Thyroid gland (tissue), 4 donors: ENCODE results near the gene PLEKHG7. TPM values are rescaled to one million over a fixed set of nuclear protein-coding genes. Genes with fewer than 3 reads are reported as not detected.

Experiments
- DNase-seq, 2 donors: peaks; one replicate each; pipeline ENCODE4 v3.0.0-alpha.2; 2019
- H3K27ac ChIP-seq, 3 donors: fragments of 200-600 bp; sonication (generic); 1 replicate in 2 of 3; 2 replicates in 1 of 3; pipeline ENCODE4 v1.5.1; 2016 to 2019; ENCODE audit warnings: mild to moderate bottlenecking in 1 of 3, moderate library complexity in 1 of 3
- H3K27me3 ChIP-seq: fragments of 200-600 bp; sonication (generic); one replicate; pipeline ENCODE4 v1.5.1; 2019
- H3K36me3 ChIP-seq, 2 donors: fragments of 200-600 bp; sonication (generic); one replicate each; pipeline ENCODE4 v1.5.1; 2016 to 2019
- H3K4me1 ChIP-seq, 2 donors: fragments of 200-600 bp; sonication (generic); one replicate each; pipeline ENCODE4 v1.5.1; 2017 to 2019
- H3K4me3 ChIP-seq, 3 donors: fragments of 200-600 bp; sonication (generic); replicated peaks in 1 of 3; 1 replicate in 2 of 3; 2 replicates in 1 of 3; pipeline ENCODE4 v1.5.1; 2016; ENCODE audit warnings: mild to moderate bottlenecking in 1 of 3
- H3K9me3 ChIP-seq: fragments of 200-600 bp; sonication (generic); one replicate; pipeline ENCODE4 v1.5.1; 2017
- POLR2A ChIP-seq, 2 donors: fragments of 450-650 bp; IDR thresholded peaks; one replicate each; pipeline ENCODE4 v1.6.1; 2017; ENCODE audit warnings: antibody characterized with exemption in 2 of 2, mild to moderate bottlenecking in 2 of 2, moderate library complexity in 1 of 2
- WGBS, 2 donors: methylation state at CpG; one replicate each; pipeline ENCODE4 v1.1.5; 2017; 5-methylcytosine and 5-hydroxymethylcytosine counted together
- intact Hi-C: fragments of 100-400 bp; cut with DNase I; formaldehyde crosslinking; loops from one replicate; pipeline ENCODE4 v1.15.1; 2023
- total RNA-seq, 4 donors: library from RNA; depleted of rRNA; stranded (reverse); fragments of >200 nt; gene quantifications; one replicate each; pipeline ENCODE4 v1.2.3, GENCODE V29; 2016
- TF ChIP-seq, protein P1 (sequence below), 6 experiments: fragments of 200-600 bp in 3 of 6; fragments of 450-650 bp in 3 of 6; sonication (generic) in 3 of 6; IDR thresholded peaks; one replicate each; pipeline ENCODE4 v1.5.1; 2016 to 2019; ENCODE audit warnings: antibody characterized with exemption in 6 of 6, mild to moderate bottlenecking in 2 of 6, inconsistent platforms in 1 of 6, moderate library complexity in 1 of 6

PLEKHG7 gene
- total RNA-seq, 4 donors from 2014 or later: not detected

DNA sequence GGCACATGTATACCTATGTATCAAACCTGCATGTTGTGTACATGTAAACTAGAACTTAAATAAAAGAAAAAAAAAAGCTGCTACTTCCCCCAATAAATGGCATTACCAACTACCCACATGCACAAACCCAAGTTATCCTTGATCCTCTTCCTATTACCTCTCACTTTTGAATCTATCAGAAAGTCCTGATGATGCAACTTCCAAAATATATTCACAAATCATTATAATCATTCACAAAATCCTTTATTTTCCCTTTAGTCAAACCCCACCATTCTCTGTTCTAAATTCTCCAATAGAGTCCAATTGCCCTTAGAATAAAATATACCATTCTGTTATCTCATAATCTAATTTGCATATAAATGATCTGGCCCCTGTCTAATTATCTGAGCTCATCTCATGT, 92.0 kb downstream of the PLEKHG7 start:
- no peak overlapping the region for H3K27ac ChIP-seq
- DNase-seq: no peak
- no peaks in the 10 kb centered on the region for H3K9me3 ChIP-seq
- no peak for TF ChIP-seq POLR2A (IDR thresholded peaks at IDR 0.05)
- TF ChIP-seq, protein P1, sequence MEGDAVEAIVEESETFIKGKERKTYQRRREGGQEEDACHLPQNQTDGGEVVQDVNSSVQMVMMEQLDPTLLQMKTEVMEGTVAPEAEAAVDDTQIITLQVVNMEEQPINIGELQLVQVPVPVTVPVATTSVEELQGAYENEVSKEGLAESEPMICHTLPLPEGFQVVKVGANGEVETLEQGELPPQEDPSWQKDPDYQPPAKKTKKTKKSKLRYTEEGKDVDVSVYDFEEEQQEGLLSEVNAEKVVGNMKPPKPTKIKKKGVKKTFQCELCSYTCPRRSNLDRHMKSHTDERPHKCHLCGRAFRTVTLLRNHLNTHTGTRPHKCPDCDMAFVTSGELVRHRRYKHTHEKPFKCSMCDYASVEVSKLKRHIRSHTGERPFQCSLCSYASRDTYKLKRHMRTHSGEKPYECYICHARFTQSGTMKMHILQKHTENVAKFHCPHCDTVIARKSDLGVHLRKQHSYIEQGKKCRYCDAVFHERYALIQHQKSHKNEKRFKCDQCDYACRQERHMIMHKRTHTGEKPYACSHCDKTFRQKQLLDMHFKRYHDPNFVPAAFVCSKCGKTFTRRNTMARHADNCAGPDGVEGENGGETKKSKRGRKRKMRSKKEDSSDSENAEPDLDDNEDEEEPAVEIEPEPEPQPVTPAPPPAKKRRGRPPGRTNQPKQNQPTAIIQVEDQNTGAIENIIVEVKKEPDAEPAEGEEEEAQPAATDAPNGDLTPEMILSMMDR (IDR thresholded peaks at IDR 0.05): no peak
- H3K4me1 ChIP-seq: no peaks in the 10 kb centered on the region
- H3K36me3 ChIP-seq: no peaks in the 10 kb centered on the region
- no peaks in the 10 kb centered on the region for H3K27me3 ChIP-seq
- intact Hi-C loops: no loop called here
- H3K4me3 ChIP-seq: no peak overlapping the region

DNA sequence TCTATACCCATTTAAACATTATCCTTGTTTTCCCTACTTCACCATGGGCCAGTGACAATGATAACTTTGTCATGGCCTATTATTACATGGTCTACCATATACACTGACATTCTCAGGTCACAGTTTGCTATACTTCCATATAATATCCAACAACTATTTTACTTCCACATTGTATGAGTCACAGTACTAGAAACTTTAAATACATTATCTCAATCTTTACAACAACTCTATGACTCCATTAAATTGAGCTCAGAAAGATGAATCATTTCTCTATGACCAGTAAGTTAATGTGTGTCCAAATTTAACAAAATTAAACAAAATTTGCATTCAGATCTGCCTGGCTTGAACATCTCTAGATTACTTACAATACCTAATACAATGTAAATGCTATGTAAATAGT, 93.9 kb downstream of the PLEKHG7 start:
- no peaks in the 10 kb centered on the region for H3K9me3 ChIP-seq
- DNase-seq: no peak
- H3K27me3 ChIP-seq: no peaks in the 10 kb centered on the region
- intact Hi-C loops: no loop called here
- no peak overlapping the region for H3K27ac ChIP-seq
- H3K36me3 ChIP-seq: no peaks in the 10 kb centered on the region
- no peak for TF ChIP-seq POLR2A (IDR thresholded peaks at IDR 0.05)
- TF ChIP-seq, protein P1 (IDR thresholded peaks at IDR 0.05): no peak
- H3K4me1 ChIP-seq: no peaks in the 10 kb centered on the region
- H3K4me3 ChIP-seq: no peak overlapping the region

DNA sequence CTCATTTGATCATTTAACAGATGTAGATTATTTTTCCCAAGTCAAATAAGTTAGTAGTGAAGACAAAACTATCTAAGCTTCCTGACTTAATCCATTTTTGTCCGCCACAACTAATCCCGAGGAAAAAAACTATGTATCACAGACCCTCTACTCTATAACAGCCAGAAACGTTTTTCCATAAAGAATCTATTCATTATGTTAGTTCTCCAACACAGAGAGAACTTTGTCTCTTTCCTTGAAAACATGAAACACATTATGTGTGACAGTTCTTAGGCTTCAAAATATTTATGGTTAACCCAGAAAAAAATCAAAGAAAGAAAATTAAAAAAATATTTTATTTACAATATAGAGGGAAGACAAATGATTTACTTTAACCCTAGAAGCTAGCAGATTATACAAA, 100.1 kb downstream of the PLEKHG7 start:
- H3K9me3 ChIP-seq: no peaks in the 10 kb centered on the region
- H3K27me3 ChIP-seq: no peaks in the 10 kb centered on the region
- intact Hi-C loops: no loop called here
- no peak overlapping the region for H3K27ac ChIP-seq
- TF ChIP-seq, protein P1 (IDR thresholded peaks at IDR 0.05): no peak
- TF ChIP-seq POLR2A (IDR thresholded peaks at IDR 0.05): no peak
- WGBS, 2 donors: 87 to 89% methylated on average over 3 of the region's 3 CpGs
- DNase-seq: no peak
- H3K4me3 ChIP-seq: no peak overlapping the region
- H3K36me3 ChIP-seq: no peaks in the 10 kb centered on the region
- no peaks in the 10 kb centered on the region for H3K4me1 ChIP-seq

DNA sequence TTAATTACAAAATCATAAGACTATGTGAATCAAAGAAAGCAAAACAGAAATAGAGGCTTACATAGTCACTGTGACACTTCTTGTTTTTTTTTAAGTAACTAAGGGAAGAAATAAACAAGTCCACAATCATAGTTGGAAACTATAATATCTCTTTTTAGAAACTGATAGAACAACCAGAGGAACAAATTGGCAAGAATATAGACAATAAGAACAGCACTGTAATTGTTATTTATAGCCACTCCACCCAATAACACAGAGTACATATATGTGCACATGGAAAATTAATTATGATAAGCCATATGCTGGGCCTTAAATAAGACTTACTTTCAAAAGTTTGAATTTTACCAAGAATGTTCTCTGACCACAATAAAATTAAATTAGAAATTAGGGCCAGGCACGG, 101.1 kb downstream of the PLEKHG7 start:
- no peak for DNase-seq
- WGBS, 2 donors: 95 to 100% methylated on average over 1 of the region's 1 CpG
- H3K27me3 ChIP-seq: no peaks in the 10 kb centered on the region
- H3K4me1 ChIP-seq: no peaks in the 10 kb centered on the region
- H3K36me3 ChIP-seq: no peaks in the 10 kb centered on the region
- H3K27ac ChIP-seq: no peak overlapping the region
- no peaks in the 10 kb centered on the region for H3K9me3 ChIP-seq
- TF ChIP-seq POLR2A (IDR thresholded peaks at IDR 0.05): no peak
- TF ChIP-seq, protein P1 (IDR thresholded peaks at IDR 0.05): no peak
- H3K4me3 ChIP-seq: no peak overlapping the region
- intact Hi-C loops: no loop called here

DNA sequence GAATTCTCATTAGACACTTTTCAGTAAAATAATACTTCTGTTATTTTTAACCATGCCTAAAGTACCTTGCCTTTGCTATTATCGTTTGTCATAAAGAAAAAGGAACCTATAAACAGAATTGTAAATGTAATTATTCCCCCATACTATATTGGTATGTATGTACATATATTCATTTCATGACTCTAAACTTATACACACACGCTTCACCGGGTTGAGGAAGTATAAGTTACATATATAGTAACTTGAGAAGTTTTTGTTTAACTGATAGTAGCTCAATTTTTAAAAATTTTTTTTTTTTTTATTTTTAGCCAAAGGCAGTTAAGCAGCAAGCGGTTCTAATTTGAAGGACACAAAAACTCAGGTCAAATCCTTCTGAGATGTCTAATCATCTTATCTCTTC, 107.6 kb downstream of the PLEKHG7 start:
- no peaks in the 10 kb centered on the region for H3K27me3 ChIP-seq
- intact Hi-C loops: no loop called here
- no peak overlapping the region for H3K27ac ChIP-seq
- no peak for TF ChIP-seq POLR2A (IDR thresholded peaks at IDR 0.05)
- TF ChIP-seq, protein P1 (IDR thresholded peaks at IDR 0.05): no peak
- no peaks in the 10 kb centered on the region for H3K9me3 ChIP-seq
- whole genome bisulfite sequencing, 2 donors: 95 to 96% methylated on average over 4 of the region's 4 CpGs
- no peaks in the 10 kb centered on the region for H3K36me3 ChIP-seq
- no peak for DNase-seq
- no peaks in the 10 kb centered on the region for H3K4me1 ChIP-seq
- H3K4me3 ChIP-seq: no peak overlapping the region
